Stimulated activated CD4-positive, alpha-beta T cell treated with anti-CD3 and anti-CD28 coated beads, Interleukin-12 subunit alpha, Interleukin-12 subunit beta, amount 100 ng/mL, for 4 hours (primary cell): Measurements from ENCODE around the gene EPOP.
"Not testable (repeated sequence)": the region's sequence is repeated elsewhere in the genome, so short reads cannot be mapped to it uniquely, and the experiment has no call there.

Source experiments
- DNase-seq: peaks from one replicate; pipeline ENCODE4 v3.0.0-alpha.2; 2020

EPOP gene

GRCh38 chr17:38672788-38673706 lies 1.7 kb downstream of the EPOP start:
- no peak for DNase-seq

- no peak for DNase-seq
Observed at GRCh38 chr17:38671939-38672720, 2.6 kb downstream of the EPOP start.

DNA sequence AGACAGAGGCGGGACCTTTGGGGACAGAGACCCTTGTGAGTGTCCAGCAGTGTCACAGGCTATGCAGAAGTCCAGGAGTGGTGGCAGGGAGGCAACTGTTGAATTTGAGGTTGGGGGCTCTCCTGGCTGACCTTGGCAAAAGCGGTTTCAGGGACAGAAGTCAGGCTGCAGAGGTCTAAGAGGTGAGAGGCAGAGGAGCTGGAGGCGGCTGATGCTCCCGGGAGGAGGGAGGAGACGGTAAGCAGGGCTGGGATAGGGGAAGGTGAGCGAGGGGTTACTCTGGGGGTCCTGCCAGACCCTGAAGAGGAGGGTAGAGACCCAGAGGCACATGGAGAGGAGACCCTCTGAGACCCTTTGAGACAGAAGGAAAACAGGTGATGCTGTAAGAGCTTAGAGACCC lies 5.2 kb downstream of the EPOP start:
- DNase-seq = no peak

DNA sequence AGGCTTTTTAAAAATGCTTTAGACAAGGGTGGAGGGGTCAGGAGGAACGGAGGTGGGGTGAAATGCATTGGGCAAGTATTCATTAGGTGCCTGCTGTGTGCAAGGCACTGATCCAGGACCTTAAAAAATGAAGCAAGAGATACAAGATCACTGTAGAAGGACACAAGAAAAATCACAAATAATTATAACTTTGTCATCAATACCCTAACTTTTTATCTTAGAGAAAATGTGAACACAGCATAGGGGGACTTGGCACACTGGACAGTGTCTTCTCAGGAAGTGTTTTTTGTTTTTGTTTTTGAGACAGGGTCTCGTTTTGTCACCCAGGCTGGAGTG lies 7.0 kb downstream of the EPOP start:
- no peak for DNase-seq

- peak; percentile 44 for DNase-seq
Observed at GRCh38 chr17:38667099-38667786, 7.5 kb downstream of the EPOP start.

GRCh38 chr17:38663964-38664644 lies 10.7 kb downstream of the EPOP start:
- DNase-seq = no peak

DNA sequence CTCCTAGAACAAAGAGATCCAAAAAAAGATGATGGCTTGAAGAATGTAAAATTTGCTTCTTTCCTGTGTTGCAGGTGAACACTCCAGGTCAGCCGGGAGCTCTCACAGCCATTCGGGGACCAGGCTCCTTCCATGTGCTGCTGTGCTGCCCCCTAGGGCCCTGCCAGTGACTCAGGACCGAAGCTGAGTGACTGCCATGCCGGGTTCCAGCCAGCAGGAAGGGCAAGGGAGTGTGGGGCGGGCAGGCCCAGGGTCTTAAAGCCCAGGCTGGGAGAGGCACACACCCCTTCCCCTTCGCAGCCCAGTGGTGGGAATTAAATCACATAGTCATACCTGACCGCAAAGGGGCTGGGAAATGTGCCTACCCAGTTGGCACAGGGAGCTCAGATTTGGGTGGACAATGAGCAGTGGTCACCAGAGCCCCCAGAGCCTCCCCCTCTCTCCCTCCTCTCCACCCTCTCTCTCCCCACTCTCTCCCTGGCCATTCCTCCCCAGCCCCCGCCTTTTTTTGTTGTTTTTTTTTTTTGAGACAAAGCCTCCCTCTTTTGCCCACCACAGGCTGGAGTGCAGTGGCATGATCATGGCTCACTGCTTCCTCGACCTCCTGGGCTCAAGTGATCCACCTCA lies 11.5 kb downstream of the EPOP start:
- peak; percentile 46 for DNase-seq

DNA sequence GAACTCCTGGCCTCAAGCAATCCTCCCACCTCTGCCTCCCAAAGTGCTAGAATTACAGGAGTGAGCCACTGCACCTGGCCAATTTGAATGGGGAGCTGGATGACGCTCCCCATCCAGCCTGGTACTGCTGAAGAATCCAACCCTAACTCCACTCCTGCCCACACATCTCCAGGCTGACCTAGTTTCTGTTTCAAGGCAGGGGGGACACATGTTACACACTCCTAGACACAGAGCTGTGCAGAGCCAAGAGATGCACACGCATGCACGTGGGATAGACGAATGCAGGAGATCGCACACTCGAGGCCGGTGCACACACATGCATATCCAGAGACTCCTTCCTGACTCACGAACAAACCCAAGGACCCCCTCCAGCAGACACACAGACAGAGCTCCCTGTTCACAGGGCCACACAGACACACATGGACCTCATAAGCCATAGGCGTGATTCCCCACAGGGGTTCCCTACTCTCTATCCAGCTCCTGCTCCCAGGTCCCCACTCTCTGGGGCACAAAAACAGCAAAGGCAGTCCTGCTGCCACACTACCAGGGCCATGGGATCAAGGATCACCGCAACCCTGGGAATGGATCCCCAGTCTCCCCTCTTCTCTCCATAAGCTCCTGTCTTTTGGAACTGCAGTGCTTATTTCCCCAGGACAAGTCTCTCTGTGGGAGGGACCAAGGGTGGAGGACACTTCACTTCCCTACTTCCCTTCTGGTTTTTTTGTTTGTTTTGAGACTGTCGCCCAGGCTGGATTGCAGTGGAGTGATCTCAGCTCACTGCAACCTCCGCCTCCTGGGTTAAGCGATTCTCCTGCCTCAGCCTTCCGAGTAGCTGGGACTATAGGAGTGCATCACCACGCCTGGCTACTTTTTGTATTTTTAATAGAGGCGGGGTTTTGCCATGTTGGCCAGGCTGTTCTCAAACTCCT lies 14.4 kb downstream of the EPOP start:
- DNase-seq = no peak

- no peak for DNase-seq
Observed at GRCh38 chr17:38659415-38659814, 15.3 kb downstream of the EPOP start.

DNA sequence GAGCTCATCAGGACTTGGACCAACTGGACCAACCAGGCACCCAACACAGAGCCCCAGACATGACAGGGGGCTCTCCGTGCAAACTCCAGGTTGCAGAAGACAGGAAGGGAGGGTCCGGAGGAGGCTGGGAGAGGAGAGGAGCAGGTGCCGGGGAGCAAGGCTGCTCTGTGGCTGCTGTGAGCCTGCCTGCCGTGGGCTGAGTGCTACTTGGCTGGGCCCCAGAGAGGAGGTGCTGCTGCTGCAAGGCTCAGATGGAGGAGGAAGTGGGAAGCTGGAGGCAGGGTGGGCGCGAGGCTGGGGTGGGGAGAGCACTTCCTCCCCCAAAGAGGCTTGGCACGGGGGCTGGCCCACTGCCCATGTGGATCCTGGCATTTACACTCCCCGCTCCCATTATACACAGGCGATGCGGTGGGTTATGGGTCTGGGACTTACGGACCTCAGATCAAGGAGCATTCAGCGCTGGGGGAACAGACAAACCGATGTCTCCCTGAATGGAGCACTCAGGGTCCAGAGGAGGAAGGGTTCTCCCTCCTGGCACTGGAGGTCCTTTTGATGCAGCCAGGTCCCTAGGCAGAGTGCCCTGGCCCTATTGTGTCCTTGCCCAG lies 15.9 kb downstream of the EPOP start:
- DNase-seq = no peak

- DNase-seq = no peak
Observed at GRCh38 chr17:38657824-38658740, 16.7 kb downstream of the EPOP start.

- DNase-seq = no peak
Observed at GRCh38 chr17:38656959-38657823, 17.6 kb downstream of the EPOP start.

- DNase-seq = no peak
Observed at GRCh38 chr17:38654411-38655398, 20.1 kb downstream of the EPOP start.

DNA sequence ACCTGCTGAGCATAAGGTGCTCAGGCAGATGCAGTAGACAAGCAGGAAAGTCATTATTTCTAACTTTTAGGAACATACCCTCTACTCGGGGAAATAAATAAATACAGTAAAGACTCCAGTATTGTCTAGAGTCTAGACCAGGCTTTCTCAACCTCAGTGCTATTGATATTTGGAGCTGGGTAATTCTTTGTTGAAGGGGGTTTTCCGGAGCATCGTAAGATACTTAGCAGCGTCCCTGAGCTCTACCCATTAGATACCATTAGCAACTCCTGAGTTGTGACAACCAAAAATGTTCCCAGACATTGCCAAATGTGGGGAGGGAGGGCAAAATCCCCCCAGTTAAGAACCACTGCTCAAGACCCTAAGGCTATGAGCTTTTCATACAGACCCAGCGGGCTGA lies 21.1 kb downstream of the EPOP start:
- DNase-seq = no peak

DNA sequence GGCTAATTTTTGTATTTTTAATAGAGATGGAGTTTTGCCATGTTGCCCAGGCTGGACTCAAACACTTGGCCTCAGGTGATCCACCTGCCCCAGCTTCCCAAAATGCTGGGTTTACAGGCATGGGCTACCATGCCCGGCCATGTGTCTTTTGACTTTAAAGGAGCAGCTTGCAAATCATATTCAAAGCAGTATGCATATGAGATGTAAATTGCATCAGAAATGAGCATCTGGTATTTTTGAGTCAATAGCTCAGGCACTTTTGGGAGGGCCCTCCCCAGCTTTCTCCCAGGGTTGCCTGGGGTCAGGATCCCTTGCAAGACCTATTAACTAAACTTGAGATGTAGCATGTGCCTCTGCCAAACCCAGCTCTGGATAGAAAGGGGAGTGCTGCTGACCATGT lies 21.5 kb downstream of the EPOP start:
- DNase-seq = no peak

GRCh38 chr17:38650653-38651173 lies 24.0 kb downstream of the EPOP start:
- not testable (repeated sequence) for DNase-seq

DNA sequence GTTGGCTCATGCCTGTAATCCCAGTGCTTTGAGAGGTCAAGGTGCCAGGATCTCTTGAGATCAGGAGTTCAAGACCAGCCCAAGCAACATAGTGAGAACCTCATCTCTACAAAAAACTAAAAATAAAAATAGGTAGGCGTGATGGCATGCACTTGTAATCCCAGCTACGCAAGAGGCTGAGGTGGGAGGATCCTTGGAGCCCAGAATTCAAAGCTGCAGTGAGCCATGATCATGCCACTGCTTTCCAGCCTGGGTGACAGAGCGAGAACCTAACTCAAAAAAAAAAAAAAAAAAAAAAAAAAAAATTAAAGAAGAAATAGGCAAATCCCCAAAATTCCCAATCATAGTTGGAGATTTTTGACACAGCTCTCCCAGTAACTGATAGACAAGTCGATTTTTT lies 36.8 kb downstream of the EPOP start:
- DNase-seq = no peak
